H1 (cell line): ENCODE measurements around the gene KIAA0930. TPM values are rescaled to one million over a fixed set of nuclear protein-coding genes. Genes with fewer than 3 reads are reported as not detected.

ENCODE experiments used
- ATF3 ChIP-seq: IDR thresholded peaks from 2 replicates; pipeline ENCODE4 v1.6.1; 2011; ENCODE audit warnings: low read depth, mild to moderate bottlenecking, low read length; ENCODE audit not compliant: insufficient read depth
- POLR2A ChIP-seq, 2 experiments: IDR thresholded peaks; 1 replicate in 1 of 2; 2 replicates in 1 of 2; pipeline ENCODE4 v1.6.1; 2011; ENCODE audit warnings: low read depth in 2 of 2, low read length in 2 of 2, mild to moderate bottlenecking in 2 of 2; ENCODE audit errors: control extremely low read depth in 1 of 2
- RNF2 ChIP-seq: fragments of 200-900, 300-1000 bp; sonication (generic); IDR thresholded peaks from 2 replicates; pipeline ENCODE4 v1.7.1; 2016; ENCODE audit warnings: borderline replicate concordance, low read depth, mild to moderate bottlenecking, antibody characterized with exemption, low read length; ENCODE audit not compliant: poor library complexity, severe bottlenecking; ENCODE audit errors: missing control alignments
- SIN3A ChIP-seq, 2 experiments: IDR thresholded peaks in 1 of 2; conservative IDR thresholded peaks in 1 of 2; 2 replicates each; pipeline ENCODE4 v1.6.1; 2011 to 2012; ENCODE audit warnings: low read length in 2 of 2, improper control_type of control experiment in 1 of 2, low read depth in 1 of 2, mild to moderate bottlenecking in 1 of 2
- SIX5 ChIP-seq: IDR thresholded peaks from 2 replicates; pipeline ENCODE4 v1.6.1; 2011; ENCODE audit warnings: mild to moderate bottlenecking, low read depth, low read length
- SRF ChIP-seq: IDR thresholded peaks from 2 replicates; pipeline ENCODE4 v1.6.1; 2011; ENCODE audit warnings: mild to moderate bottlenecking, low read depth, low read length, moderate library complexity
- YY1 ChIP-seq: IDR thresholded peaks from 2 replicates; pipeline ENCODE4 v1.6.1; 2011; ENCODE audit warnings: low read depth, mild to moderate bottlenecking, low read length
- polyA plus RNA-seq, 7 experiments: library from polyadenylated mRNA; depleted of rRNA in 3 of 7; stranded (reverse) in 5 of 7; unstranded in 2 of 7; fragments of >200 nt in 5 of 7; fragments of 200-250 nt in 2 of 7; gene quantifications; 1 replicate in 5 of 7; 2 replicates in 1 of 7; 4 replicates in 1 of 7; pipeline versions ENCODE4 v1.2.1 to v1.2.3, GENCODE V29; 2011 to 2013; ENCODE audit warnings: missing spikeins in 2 of 7, mixed read lengths in 2 of 7
- total RNA-seq: library from RNA; stranded (reverse); fragmentation: NEBNext Ultra II Directional; extraction: Animal tissue kit (Norgen Biotek cat#: 25700); gene quantifications from 2 replicates; pipeline ENCODE4 v1.2.1, GENCODE V29; 2021

KIAA0930 gene
- total and polyA plus RNA-seq, 2 of the 8 experiments (the other 6 are each of a cell fraction or from before 2014, with no cell fraction given): 61.9 to 66.1 TPM

- no peak for TF ChIP-seq ATF3
- TF ChIP-seq POLR2A (IDR thresholded peaks at IDR 0.05; ENCODE audit: control extremely low read depth in 1 of 2, low read depth in 2 of 2, low read length in 2 of 2): no peak
- TF ChIP-seq SIN3A (conservative IDR thresholded peaks at IDR 0.05 in 1 of 2, IDR thresholded peaks at IDR 0.05 in 1 of 2; ENCODE audit: low read depth in 1 of 2, low read length in 2 of 2): no peak
- TF ChIP-seq YY1: no peak
- no peak for TF ChIP-seq RNF2
- TF ChIP-seq SRF: no peak
- TF ChIP-seq SIX5: no peak
These were observed 46.3 kb upstream of the KIAA0930 start (continued) for GRCh38 chr22:45286854-45287551.
